ENCODE data around the gene NKX1-2. TPM values are rescaled to one million over a fixed set of nuclear protein-coding genes. Genes with fewer than 3 reads are reported as not detected.
A peak's percentile ranks its signal among the peaks of the same experiment; 100 is the strongest.

NKX1-2 gene
- total RNA-seq, 1 donor from 2014 or later: not detected

- ChIA-PET CTCF (interaction anchor here (0.7 to 3.6 kb wide), 2 partner anchors 14 to 44 kb away, joined by 4 to 11 read pairs; partner anchors contain the start of gene LHPP), POLR2A (interaction anchor here (1.0 kb wide), 2 partner anchors 44 to 151 kb away, joined by 3 to 5 read pairs; partner anchors contain the start of gene LHPP)
- Mint-ChIP-seq H3K9me3 (no peaks in the 10 kb centered on the region), H3K4me3 (peak overlapping the region; percentile 82), H3K27ac (no peak overlapping the region), H3K27me3 (peaks cover 13% of the 10 kb centered on the region), H3K4me1 (peaks cover 12% of the 10 kb centered on the region), H3K36me3 (ENCODE audit: low read depth) (no peaks in the 10 kb centered on the region)
- peak; percentile 54 for DNase-seq
- peak; percentile 38 for ATAC-seq (ENCODE audit: low read depth)
- intact Hi-C loops (cut with micrococcal nuclease): loop anchor here (1.0 to 5.0 kb wide), 7 partner anchors 15 to 1411 kb away; partner anchors contain the start of genes ABRAXAS2, ACADSB, BUB3 and IKZF5
- TF ChIP-seq CTCF (IDR thresholded peaks at IDR 0.05): no peak
Observed at GRCh38 chr10:124417895-124418725, 31.7 kb downstream of the NKX1-2 start.

GRCh38 chr10:124416733-124417132 lies 33.1 kb downstream of the NKX1-2 start:
- H3K9me3 Mint-ChIP-seq: no peaks in the 10 kb centered on the region
- H3K4me3 Mint-ChIP-seq: no peak overlapping the region
- H3K4me1 Mint-ChIP-seq: peaks cover 12% of the 10 kb centered on the region
- ATAC-seq (ENCODE audit: low read depth) (no peak), DNase-seq (no peak)
- peaks cover 4% of the 10 kb centered on the region for H3K36me3 Mint-ChIP-seq (ENCODE audit: low read depth)
- H3K27ac Mint-ChIP-seq: no peak overlapping the region
- CTCF ChIA-PET: interaction anchor here (0.9 to 3.6 kb wide), 3 partner anchors 13 to 28 kb away, joined by 3 to 11 read pairs (median 3); no protein-coding TSS in a partner anchor
- intact Hi-C loops (cut with micrococcal nuclease): loop anchor here (5.0 kb wide), 4 partner anchors 331 to 1409 kb away; partner anchors contain the start of genes ABRAXAS2, ACADSB, BUB3 and IKZF5
- peaks cover 2% of the 10 kb centered on the region for H3K27me3 Mint-ChIP-seq
- no peak for TF ChIP-seq CTCF (IDR thresholded peaks at IDR 0.05)
- POLR2A ChIA-PET: interaction anchor here (0.6 to 0.7 kb wide), 4 partner anchors 13 to 1625 kb away, joined by 4 to 6 read pairs (median 5); no protein-coding TSS in a partner anchor

DNA sequence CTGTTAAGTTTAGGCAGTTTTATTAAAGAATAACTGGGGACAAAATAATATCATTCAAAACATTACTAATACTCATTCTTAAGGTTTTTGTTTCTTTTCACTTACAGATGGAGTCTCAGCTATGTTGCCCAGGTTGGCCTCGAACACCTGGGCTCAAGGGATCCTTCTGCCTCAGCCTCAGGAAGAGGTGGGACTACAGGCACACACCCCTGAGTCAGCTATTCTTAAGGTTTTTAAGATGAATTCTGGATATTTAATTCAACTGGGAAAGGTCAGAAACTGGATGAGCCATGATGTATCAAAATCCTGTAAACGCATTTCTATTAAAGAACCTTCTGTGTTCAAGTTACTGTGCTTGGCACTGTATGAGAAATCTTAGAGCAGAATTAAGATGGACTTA lies 34.6 kb downstream of the NKX1-2 start:
- no peak for DNase-seq
- POLR2A ChIA-PET: no interaction called here
- ATAC-seq (ENCODE audit: low read depth): no peak
- Mint-ChIP-seq H3K36me3 (ENCODE audit: low read depth) (peaks cover 13% of the 10 kb centered on the region), H3K27ac (no peak overlapping the region), H3K4me1 (peaks cover 12% of the 10 kb centered on the region), H3K9me3 (no peaks in the 10 kb centered on the region), H3K4me3 (no peak overlapping the region), H3K27me3 (peaks cover 2% of the 10 kb centered on the region)
- no peak for TF ChIP-seq CTCF (IDR thresholded peaks at IDR 0.05)
- CTCF ChIA-PET: interaction anchor here (1.4 to 1.8 kb wide), 2 partner anchors 26 to 421 kb away, joined by 6 read pairs; no protein-coding TSS in a partner anchor
- intact Hi-C loops (cut with micrococcal nuclease): loop anchor here (5.0 kb wide), 4 partner anchors 332 to 1408 kb away; partner anchors contain the start of genes ABRAXAS2, ACADSB, BUB3 and IKZF5

DNA sequence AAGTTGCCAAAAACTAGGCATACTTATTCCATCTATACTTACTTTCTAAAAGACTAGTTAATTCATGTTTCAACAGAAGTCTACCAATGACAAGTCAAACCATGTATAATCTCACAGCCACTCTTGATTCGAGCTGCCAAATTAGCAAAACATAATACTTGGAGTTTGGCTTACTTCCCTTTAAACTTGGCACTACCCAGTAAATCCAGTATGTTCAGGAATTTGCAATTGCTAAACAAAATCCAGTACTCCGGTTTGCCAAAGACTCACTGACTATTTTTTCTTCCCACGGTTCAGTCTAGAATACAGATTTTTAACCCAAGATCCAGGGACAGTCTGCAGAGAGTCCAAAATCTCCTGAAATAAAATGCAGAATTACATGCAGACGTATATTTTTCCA lies 35.8 kb downstream of the NKX1-2 start:
- Mint-ChIP-seq H3K9me3 (no peaks in the 10 kb centered on the region), H3K27ac (no peak overlapping the region), H3K4me3 (no peak overlapping the region), H3K36me3 (ENCODE audit: low read depth) (peaks cover 19% of the 10 kb centered on the region), H3K27me3 (no peaks in the 10 kb centered on the region), H3K4me1 (peaks cover 8% of the 10 kb centered on the region)
- ChIA-PET POLR2A (interaction anchor here (0.6 to 0.7 kb wide), 2 partner anchors 14 to 147 kb away, joined by 4 read pairs; no protein-coding TSS in a partner anchor), CTCF (interaction anchor here (0.8 kb wide), 1 partner anchor 10 kb away, joined by 5 read pairs; no protein-coding TSS in a partner anchor)
- no peak for DNase-seq
- ATAC-seq (ENCODE audit: low read depth): no peak
- intact Hi-C loops (cut with micrococcal nuclease): no loop called here
- no peak for TF ChIP-seq CTCF (IDR thresholded peaks at IDR 0.05)

DNA sequence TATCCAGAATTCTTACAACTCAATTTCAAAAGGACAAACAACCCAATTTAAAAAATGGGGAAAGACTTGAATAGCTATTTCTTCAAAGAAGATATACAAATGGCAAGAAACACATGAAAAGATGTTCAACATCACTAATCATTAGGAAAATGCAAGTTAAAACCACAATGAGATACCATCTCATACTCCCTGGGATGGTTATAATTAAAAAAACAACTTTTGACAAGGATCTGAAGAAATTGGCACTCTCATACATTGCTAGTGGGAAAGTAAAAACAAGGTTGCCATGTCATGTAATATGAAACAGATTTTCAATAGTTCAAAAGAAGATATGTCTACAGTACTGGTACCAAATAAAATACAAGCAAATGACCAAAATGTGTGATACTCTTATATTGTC lies 40.1 kb downstream of the NKX1-2 start:
- POLR2A ChIA-PET: no interaction called here
- no peak for DNase-seq
- Mint-ChIP-seq H3K27ac (no peak overlapping the region), H3K27me3 (no peaks in the 10 kb centered on the region), H3K4me1 (no peaks in the 10 kb centered on the region), H3K4me3 (no peak overlapping the region), H3K36me3 (ENCODE audit: low read depth) (peaks cover 46% of the 10 kb centered on the region), H3K9me3 (no peaks in the 10 kb centered on the region)
- intact Hi-C loops (cut with micrococcal nuclease): no loop called here
- CTCF ChIA-PET: interaction anchor here (1.3 kb wide), 1 partner anchor 415 kb away, joined by 4 read pairs; no protein-coding TSS in a partner anchor
- ATAC-seq (ENCODE audit: low read depth): no peak
- no peak for TF ChIP-seq CTCF (IDR thresholded peaks at IDR 0.05)

Measured in activated B cell treated with CpG ODN at 0.5 μM for 24 hours (primary cell).